Astrocyte (in vitro differentiated cells and primary cell): ENCODE measurements around the gene PCDHA3.
"Not testable (repeated sequence)": the region's sequence is repeated elsewhere in the genome, so short reads cannot be mapped to it uniquely, and the experiment has no call there.

ENCODE experiments used
- EZH2 ChIP-seq: IDR thresholded peaks from 2 replicates; pipeline ENCODE4 v1.6.1; 2012; ENCODE audit warnings: mild to moderate bottlenecking, low read length, inconsistent platforms; ENCODE audit not compliant: insufficient read depth
- TF ChIP-seq, protein P1 (sequence below): IDR thresholded peaks from 2 replicates; pipeline ENCODE4 v1.5.1; 2011; ENCODE audit warnings: low read depth, mild to moderate bottlenecking, inconsistent platforms, low read length, moderate library complexity; ENCODE audit not compliant: insufficient read depth

DNA sequence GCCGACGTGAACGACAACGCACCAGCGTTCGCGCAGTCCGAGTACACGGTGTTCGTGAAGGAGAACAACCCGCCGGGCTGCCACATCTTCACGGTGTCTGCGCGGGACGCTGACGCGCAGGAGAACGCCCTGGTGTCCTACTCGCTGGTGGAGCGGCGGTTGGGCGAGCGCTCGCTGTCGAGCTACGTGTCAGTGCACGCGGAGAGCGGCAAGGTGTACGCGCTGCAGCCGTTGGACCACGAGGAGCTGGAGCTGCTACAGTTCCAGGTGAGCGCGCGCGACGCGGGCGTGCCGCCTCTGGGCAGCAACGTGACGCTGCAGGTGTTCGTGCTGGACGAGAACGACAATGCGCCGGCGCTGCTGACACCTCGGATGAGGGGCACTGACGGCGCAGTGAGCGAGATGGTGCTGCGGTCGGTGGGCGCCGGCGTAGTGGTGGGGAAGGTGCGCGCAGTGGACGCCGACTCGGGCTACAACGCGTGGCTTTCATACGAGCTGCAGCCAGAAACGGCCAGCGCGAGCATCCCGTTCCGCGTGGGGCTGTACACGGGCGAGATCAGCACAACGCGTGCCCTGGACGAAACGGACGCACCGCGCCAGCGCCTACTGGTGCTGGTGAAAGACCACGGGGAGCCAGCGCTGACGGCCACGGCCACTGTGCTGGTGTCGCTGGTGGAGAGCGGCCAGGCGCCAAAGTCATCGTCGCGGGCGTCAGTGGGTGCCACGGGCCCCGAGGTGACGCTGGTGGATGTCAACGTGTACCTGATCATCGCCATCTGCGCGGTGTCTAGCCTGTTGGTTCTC is 49.2 kb downstream of the PCDHA3 start:
- TF ChIP-seq, protein P1, sequence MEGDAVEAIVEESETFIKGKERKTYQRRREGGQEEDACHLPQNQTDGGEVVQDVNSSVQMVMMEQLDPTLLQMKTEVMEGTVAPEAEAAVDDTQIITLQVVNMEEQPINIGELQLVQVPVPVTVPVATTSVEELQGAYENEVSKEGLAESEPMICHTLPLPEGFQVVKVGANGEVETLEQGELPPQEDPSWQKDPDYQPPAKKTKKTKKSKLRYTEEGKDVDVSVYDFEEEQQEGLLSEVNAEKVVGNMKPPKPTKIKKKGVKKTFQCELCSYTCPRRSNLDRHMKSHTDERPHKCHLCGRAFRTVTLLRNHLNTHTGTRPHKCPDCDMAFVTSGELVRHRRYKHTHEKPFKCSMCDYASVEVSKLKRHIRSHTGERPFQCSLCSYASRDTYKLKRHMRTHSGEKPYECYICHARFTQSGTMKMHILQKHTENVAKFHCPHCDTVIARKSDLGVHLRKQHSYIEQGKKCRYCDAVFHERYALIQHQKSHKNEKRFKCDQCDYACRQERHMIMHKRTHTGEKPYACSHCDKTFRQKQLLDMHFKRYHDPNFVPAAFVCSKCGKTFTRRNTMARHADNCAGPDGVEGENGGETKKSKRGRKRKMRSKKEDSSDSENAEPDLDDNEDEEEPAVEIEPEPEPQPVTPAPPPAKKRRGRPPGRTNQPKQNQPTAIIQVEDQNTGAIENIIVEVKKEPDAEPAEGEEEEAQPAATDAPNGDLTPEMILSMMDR = not testable (repeated sequence)
- not testable (repeated sequence) for TF ChIP-seq EZH2
